ENCODE measurements around the gene RBFOX2. TPM values are rescaled to one million over a fixed set of nuclear protein-coding genes. Genes with fewer than 3 reads are reported as not detected.

The RBFOX2 gene
- total and polyA plus RNA-seq, 2 of the 8 experiments (the other 6 are each of a cell fraction or from before 2014, with no cell fraction given): 121 to 122 TPM

- Histone ChIP-seq H4K8ac (ENCODE audit: extremely low read depth, insufficient read depth, low read length) (no peak overlapping the region), H4K5ac (ENCODE audit: insufficient read length, low read depth, low read length) (no peak overlapping the region), H2BK12ac (ENCODE audit: low read depth, low read length) (no peak overlapping the region; the same call in 1 of the 2 replicates), H3K79me2 (ENCODE audit: control insufficient read depth in 1 of 2, insufficient read depth in 2 of 2, low read length in 2 of 2) (peaks cover 3 to 93% of the 10 kb centered on the region in 2 experiments; a peak in 3 of 4 replicates), H3K27ac (ENCODE audit: low read depth, low read length) (no peak overlapping the region), H3K4ac (replicated peaks; ENCODE audit: insufficient read length, low read depth, low read length) (no peak overlapping the region), H4K91ac (replicated peaks; ENCODE audit: insufficient read length, low read length) (no peak overlapping the region), H3K9me3 (ENCODE audit: insufficient read depth in 2 of 2, low read depth in 1 of 2, low read length in 1 of 2) (no peaks in the 10 kb centered on the region), H3K56ac (replicated peaks; ENCODE audit: insufficient read length, low read depth, low read length) (no peak overlapping the region), H3K14ac (ENCODE audit: insufficient read length) (no peak overlapping the region), H2AK5ac (ENCODE audit: low read depth, low read length) (no peak overlapping the region), H3K23me2 (ENCODE audit: low read depth, low read length) (no peaks in the 10 kb centered on the region), H3K4me3 (ENCODE audit: extremely low read depth in 1 of 4, insufficient read depth in 2 of 4, low read depth in 3 of 4, low read length in 4 of 4) (no peak overlapping the region), H3K23ac (ENCODE audit: insufficient read length) (no peak overlapping the region), H2BK15ac (ENCODE audit: low read length) (no peak overlapping the region), H4K20me1 (replicated peaks in 1 of 2; ENCODE audit: control insufficient read depth in 1 of 2, insufficient read depth in 2 of 2, low read length in 2 of 2) (peaks cover 4 to 16% of the 10 kb centered on the region in 2 experiments), H3K36me3 (ENCODE audit: control insufficient read depth in 2 of 4, insufficient read depth in 4 of 4, low read length in 3 of 4) (no peaks in the 10 kb centered on the region), H3K9ac (replicated peaks in 1 of 4; ENCODE audit: extremely low read depth in 1 of 4, low read depth in 3 of 4, low read length in 3 of 4) (no peak overlapping the region), H2BK5ac (ENCODE audit: low read depth, low read length) (no peak overlapping the region), H3K27me3 (replicated peaks in 1 of 4; ENCODE audit: control insufficient read depth in 3 of 4, extremely low read depth in 1 of 4, insufficient read depth in 3 of 4, low read length in 3 of 4) (no peaks in the 10 kb centered on the region), H3K4me2 (ENCODE audit: insufficient read depth in 1 of 2, low read depth in 2 of 2, low read length in 2 of 2) (no peak overlapping the region), H3K4me1 (replicated peaks in 1 of 4; ENCODE audit: control insufficient read depth in 3 of 4, insufficient read depth in 4 of 4, low read length in 3 of 4) (peaks cover 3 to 17% (median 10%) of the 10 kb centered on the region in 4 experiments; a peak in 6 of 7 replicates), H2BK20ac (ENCODE audit: low read length) (no peak overlapping the region), H3K18ac (ENCODE audit: extremely low read depth, low read length) (no peak overlapping the region), H3K79me1 (ENCODE audit: low read depth, low read length) (peaks cover 15% of the 10 kb centered on the region), H2BK120ac (replicated peaks; ENCODE audit: low read depth, low read length) (no peak overlapping the region), H2AFZ (ENCODE audit: low read length) (no peak overlapping the region)
- DNase-seq (ENCODE audit: low read depth in 1 of 2, low spot score in 2 of 2) (no peak), FAIRE-seq (no peak)
- POLR2A ChIA-PET (ENCODE audit: partially characterized antibody): no interaction called here
- CTCF ChIA-PET (ENCODE audit: partially characterized antibody): interaction anchor here (1.0 kb wide), 1 partner anchor 9 kb away, joined by 3 read pairs; no protein-coding TSS in a partner anchor
- TF ChIP-seq MAX (IDR thresholded peaks at IDR 0.05) (no peak), RBBP5 (IDR thresholded peaks at IDR 0.05; ENCODE audit: borderline replicate concordance, low read depth, low read length) (no peak), CTCF (IDR thresholded peaks at IDR 0.05; ENCODE audit: control extremely low read depth in 1 of 3, insufficient read depth in 1 of 3, low read depth in 1 of 3, low read length in 3 of 3) (no peak), NANOG (IDR thresholded peaks at IDR 0.05; ENCODE audit: insufficient read depth, low read depth, low read length, poor library complexity, severe bottlenecking) (no peak), SUZ12 (IDR thresholded peaks at IDR 0.05; ENCODE audit: low read length) (no peak), CEBPB (IDR thresholded peaks at IDR 0.05; ENCODE audit: low read depth, low read length) (no peak), FOSL1 (IDR thresholded peaks at IDR 0.05; ENCODE audit: insufficient read depth, low read depth, low read length) (no peak)
These were observed 20.5 kb downstream of the RBFOX2 start for GRCh38 chr22:36008131-36008530.

All from H1 (cell line).